Articular chondrocyte of knee joint (primary cell): Measurements from ENCODE around the gene FAM118B. TPM values are rescaled to one million over a fixed set of nuclear protein-coding genes. Genes with fewer than 3 reads are reported as not detected.

ENCODE experiments used
- small RNA-seq: library from RNA; depleted of rRNA; stranded (forward); fragments of <200 nt; gene quantifications from one replicate; pipeline ENCODE3, GENCODE V24; 2012
- total RNA-seq: library from RNA; depleted of rRNA; stranded (reverse); fragments of >200 nt; gene quantifications from 2 replicates; pipeline ENCODE4 v1.2.3, GENCODE V29; 2012

FAM118B gene
- 25.2 and 28.8 TPM in 2 replicates for total RNA-seq

GRCh38 chr11:126211236-126212088 is at the start of gene FAM118B, which contains the start of gene RPUSD4:
TSS of gene FAM118B (plus strand) at chr11:126211782. CDS start at chr11:126235002, 23,220 bp downstream.
TSS of gene RPUSD4 (minus strand) at chr11:126211650. CDS start at chr11:126211638, 12 bp downstream.

DNA sequence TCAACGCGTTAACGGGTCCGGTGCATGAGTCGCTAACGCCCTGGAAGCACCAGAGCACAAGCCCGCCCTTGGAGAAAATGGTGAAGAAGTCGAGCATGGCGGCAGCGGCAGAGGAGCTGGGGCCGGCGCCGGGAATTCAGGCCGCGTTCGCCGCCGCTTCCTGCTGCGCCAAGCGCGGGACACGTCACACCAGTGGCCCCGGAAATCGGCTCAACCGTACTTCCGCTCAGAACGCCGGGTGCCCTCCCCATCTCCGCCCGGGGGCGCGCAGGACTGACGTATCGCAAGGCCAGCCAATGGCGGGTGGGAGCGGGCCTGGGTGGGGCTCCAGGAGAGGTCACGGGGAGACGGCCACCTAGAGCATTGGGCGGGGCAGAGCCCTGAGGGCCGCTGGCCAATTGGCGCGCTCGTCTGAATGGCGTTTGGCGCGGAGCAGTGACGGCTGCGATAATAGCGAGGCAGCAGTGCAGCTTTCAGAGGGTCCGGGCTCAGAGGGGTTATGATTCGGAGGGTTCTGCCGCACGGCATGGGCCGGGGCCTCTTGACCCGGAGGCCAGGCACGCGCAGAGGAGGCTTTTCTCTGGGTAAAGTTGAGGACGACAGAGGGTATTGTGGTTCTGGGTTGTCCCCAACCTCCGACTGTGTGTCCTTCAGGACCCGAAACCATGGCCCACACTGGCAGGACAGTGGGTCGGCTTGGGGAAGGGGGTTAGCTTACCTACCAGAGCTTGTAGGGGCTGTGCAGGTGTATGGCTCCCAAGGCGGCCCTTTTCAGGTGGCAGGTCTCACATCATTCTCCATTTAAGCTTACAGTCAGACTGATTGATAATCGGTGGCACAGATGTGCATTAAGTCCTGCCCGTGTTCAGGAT is 57.4 kb downstream of the FAM118B start, which contains the start of the genes FOXRED1 and SRPRA:
Gene FOXRED1 (plus strand): TSS at position 447 of the 872 bp plus-strand sequence. CDS start 53 bp downstream, at position 500.
Gene SRPRA (minus strand): TSS at position 188 of the 872 bp plus-strand sequence. CDS start 91 bp downstream, at position 97.

DNA sequence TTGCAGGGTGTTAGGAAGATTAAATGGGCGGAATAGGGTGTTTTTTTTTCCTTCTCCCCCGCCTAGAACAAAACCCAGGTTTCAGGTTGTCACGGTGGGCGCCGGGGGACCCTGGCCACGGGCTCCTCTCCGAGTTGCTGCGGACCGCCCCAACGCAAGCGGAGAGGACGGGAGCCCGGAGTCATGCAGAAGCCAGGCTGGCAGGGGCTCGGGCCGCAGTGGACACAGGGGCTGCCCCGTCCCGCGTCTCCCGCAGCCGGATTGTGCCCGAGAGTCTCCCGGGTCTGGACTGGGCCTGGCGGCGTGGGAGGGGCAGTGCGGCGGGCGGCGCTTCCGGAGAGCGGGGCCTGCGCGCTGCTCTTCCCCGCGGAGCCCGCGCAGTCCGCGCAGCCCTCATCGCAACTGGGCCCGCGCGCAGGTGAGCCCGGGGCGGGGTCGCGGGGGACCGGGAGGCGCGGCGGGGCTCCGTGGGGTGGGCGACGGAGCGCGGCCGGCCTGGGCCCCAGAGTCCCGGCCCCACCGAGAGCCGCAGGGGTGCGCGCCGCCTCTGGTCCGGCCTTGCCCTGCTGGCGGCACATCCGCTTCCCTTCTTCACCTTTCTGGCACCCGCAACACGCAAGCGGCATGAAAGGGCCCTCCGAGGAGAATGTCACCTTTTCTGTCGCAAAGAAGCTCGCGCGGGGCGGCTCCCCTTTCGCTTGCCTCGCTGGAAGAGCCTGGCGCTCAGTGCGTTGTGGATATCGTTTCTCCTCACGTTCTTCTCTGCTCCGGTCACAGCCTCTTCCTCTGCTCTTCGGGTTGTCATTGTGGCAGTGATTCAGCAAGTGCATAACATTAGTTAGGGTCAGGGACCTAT is 71.4 kb downstream of the FAM118B start, which contains the start of gene TIRAP:
Gene TIRAP (plus strand): TSS at position 358 of the 856 bp plus-strand sequence. CDS start 7,802 bp downstream, outside the sequence.

DNA sequence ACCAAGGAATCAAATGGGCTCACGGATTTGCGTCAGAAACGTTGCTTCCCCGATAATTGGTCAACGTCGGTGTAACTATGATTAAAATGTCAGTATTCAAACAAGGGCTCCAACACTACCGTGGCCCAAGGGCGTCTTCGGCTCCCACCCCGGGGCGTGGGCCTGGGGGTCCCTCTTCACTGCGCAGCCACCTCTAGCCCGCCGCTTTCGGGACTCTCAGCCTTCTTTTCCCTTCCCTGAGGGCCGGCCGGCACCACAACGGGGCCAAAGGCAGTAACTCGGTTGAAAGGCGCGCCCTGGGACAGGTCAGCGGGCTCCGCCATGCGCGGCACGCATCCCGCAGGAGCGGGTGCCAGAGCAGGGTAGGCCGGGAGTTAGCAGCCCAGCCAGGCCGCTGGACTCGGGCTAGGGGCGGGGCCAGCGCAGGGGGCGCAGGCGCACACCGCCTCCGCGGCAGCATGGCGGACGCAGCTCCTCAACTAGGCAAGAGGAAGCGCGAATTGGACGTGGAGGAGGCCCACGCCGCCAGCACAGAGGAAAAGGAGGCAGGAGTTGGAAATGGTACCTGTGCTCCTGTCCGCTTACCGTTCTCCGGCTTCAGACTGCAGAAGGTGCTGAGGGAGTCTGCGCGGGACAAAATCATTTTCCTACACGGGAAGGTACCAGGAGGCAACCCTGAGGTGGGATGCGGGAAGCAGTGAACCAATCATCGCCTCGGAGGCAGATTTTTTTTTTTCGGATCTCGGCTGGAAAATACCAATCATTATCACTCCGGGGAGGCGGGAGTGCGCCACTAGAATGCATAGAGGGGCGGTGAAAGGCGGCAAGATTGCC is 92.3 kb downstream of the FAM118B start, which contains the start of gene DCPS:
Gene DCPS (plus strand): TSS at position 438 of the 834 bp plus-strand sequence. CDS start 21 bp downstream, at position 459.

Small RNAs within 50 kb of the gene (small RNA-seq; reads per million reads assigned to genes)
- gene AP001893.2 (not detected), gene RN7SL351P (not detected), gene RNU4-86P (not detected)

Other genes starting within 250 kb of the FAM118B start
- 48.3 and 56.1 TPM in 2 replicates for gene CDON, start 148.9 kb upstream of the FAM118B start, total RNA-seq
- 27.6 and 35.7 TPM in 2 replicates for gene RPUSD4, start 132 bp upstream of the FAM118B start, total RNA-seq
- gene SRPRA, start 57.1 kb downstream of the FAM118B start, total RNA-seq, result 106 and 109 TPM in 2 replicates
- 7.6 and 9.9 TPM in 2 replicates for gene FOXRED1, start 57.4 kb downstream of the FAM118B start, total RNA-seq
- 7.4 and 9.4 TPM in 2 replicates for gene TIRAP, start 71.3 kb downstream of the FAM118B start, total RNA-seq
- 9.1 and 12.3 TPM in 2 replicates for gene DCPS, start 92.3 kb downstream of the FAM118B start, total RNA-seq
- gene ST3GAL4, start 143.9 kb downstream of the FAM118B start, total RNA-seq, result 11.8 and 15.5 TPM in 2 replicates